H1 (cell line): ENCODE results near the gene FAM171A1. TPM values are rescaled to one million over a fixed set of nuclear protein-coding genes. Genes with fewer than 3 reads are reported as not detected.

Experiments
- CTCF ChIA-PET: fragments of 300-600 bp; sonication (Branson Sonifier 250); formaldehyde crosslinking; loops from one replicate; lab custom pipeline; 2021; ENCODE audit not compliant: partially characterized antibody; lab: Charles Lee
- POLR2A ChIA-PET: fragments of 300-600 bp; sonication (Branson Sonifier 250); formaldehyde crosslinking; loops from one replicate; lab custom pipeline; 2021; ENCODE audit warnings: inconsistent platforms; ENCODE audit not compliant: partially characterized antibody; lab: Charles Lee
- DNase-seq, 2 experiments: peaks; one replicate each; pipeline versions ENCODE4 v3.0.0 to v3.0.0-alpha.2; 2010 to 2022; ENCODE audit warnings: low spot score in 2 of 2, low read depth in 1 of 2, mixed read lengths in 1 of 2
- FAIRE-seq: peaks from 2 replicates; lab custom pipeline; 2011; peaks lifted over from hg19 to GRCh38; lab: Jason Lieb, UNC
- H2AFZ ChIP-seq: 2 replicates; pipeline ENCODE4 v1.8.1; 2012; ENCODE audit warnings: low read length, inconsistent platforms
- H2AK5ac ChIP-seq: 2 replicates; pipeline ENCODE4 v1.6.1; 2013; ENCODE audit warnings: low read depth, low read length
- H2BK120ac ChIP-seq: replicated peaks from 2 replicates; pipeline ENCODE3; 2013; ENCODE audit warnings: low read depth, low read length, inconsistent platforms
- H2BK12ac ChIP-seq: 2 replicates; pipeline ENCODE4 v1.6.1; 2013; ENCODE audit warnings: low read depth, low read length
- H2BK15ac ChIP-seq: 2 replicates; pipeline ENCODE4 v1.6.1; 2013; ENCODE audit warnings: low read length
- H2BK20ac ChIP-seq: 2 replicates; pipeline ENCODE4 v1.6.1; 2013; ENCODE audit warnings: low read length
- H2BK5ac ChIP-seq: 2 replicates; pipeline ENCODE4 v1.6.1; 2013; ENCODE audit warnings: low read depth, low read length
- H3K14ac ChIP-seq: 2 replicates; pipeline ENCODE4 v1.6.1; 2013; ENCODE audit warnings: inconsistent platforms; ENCODE audit not compliant: insufficient read length
- H3K18ac ChIP-seq: 2 replicates; pipeline ENCODE4 v1.6.1; 2013; ENCODE audit warnings: low read length; ENCODE audit errors: extremely low read depth
- H3K23ac ChIP-seq: 2 replicates; pipeline ENCODE4 v1.6.1; 2013; ENCODE audit warnings: inconsistent platforms; ENCODE audit not compliant: insufficient read length
- H3K23me2 ChIP-seq: 2 replicates; pipeline ENCODE4 v1.6.1; 2013; ENCODE audit warnings: low read depth, low read length
- H3K27ac ChIP-seq: 2 replicates; pipeline ENCODE4 v1.6.1; 2011; ENCODE audit warnings: low read depth, low read length, inconsistent platforms
- H3K27me3 ChIP-seq, 4 experiments: replicated peaks in 1 of 4; 1 replicate in 1 of 4; 2 replicates in 3 of 4; pipeline versions ENCODE4 v1.6.1 to v1.8.1; 2011 to 2013; ENCODE audit warnings: low read length in 3 of 4, mild to moderate bottlenecking in 3 of 4, inconsistent platforms in 2 of 4, mixed read lengths in 2 of 4, moderate library complexity in 1 of 4; ENCODE audit not compliant: control insufficient read depth in 3 of 4, insufficient read depth in 3 of 4; ENCODE audit errors: extremely low read depth in 1 of 4
- H3K36me3 ChIP-seq, 4 experiments: 2 replicates each; pipeline versions ENCODE4 v1.6.1 to v1.8.1; 2011 to 2013; ENCODE audit warnings: mild to moderate bottlenecking in 4 of 4, low read length in 3 of 4, moderate library complexity in 2 of 4, control low read depth in 1 of 4, inconsistent platforms in 1 of 4; ENCODE audit not compliant: insufficient read depth in 4 of 4, control insufficient read depth in 2 of 4
- H3K4ac ChIP-seq: replicated peaks from 2 replicates; pipeline ENCODE3; 2013; ENCODE audit warnings: low read length, low read depth, mixed read lengths, inconsistent platforms; ENCODE audit not compliant: insufficient read length
- H3K4me1 ChIP-seq, 4 experiments: replicated peaks in 1 of 4; 1 replicate in 1 of 4; 2 replicates in 3 of 4; pipeline versions ENCODE4 v1.6.1 to v1.8.1; 2011 to 2013; ENCODE audit warnings: low read length in 3 of 4, inconsistent platforms in 2 of 4, mixed read lengths in 1 of 4; ENCODE audit not compliant: insufficient read depth in 4 of 4, control insufficient read depth in 3 of 4
- H3K4me2 ChIP-seq, 2 experiments: 2 replicates each; pipeline versions ENCODE4 v1.6.1 to v1.8.1; 2011 to 2013; ENCODE audit warnings: low read depth in 2 of 2, low read length in 2 of 2, control low read depth in 1 of 2, inconsistent platforms in 1 of 2, mild to moderate bottlenecking in 1 of 2; ENCODE audit not compliant: insufficient read depth in 1 of 2
- H3K4me3 ChIP-seq, 4 experiments: fragments of 200-600, 300-600 bp in 1 of 4; sonication (generic), shearing (Covaris generic), sonication (Bioruptor Twin) in 1 of 4; 2 replicates each; pipeline versions ENCODE4 v1.5.1 to v1.8.1; 2011 to 2016; ENCODE audit warnings: low read length in 4 of 4, low read depth in 3 of 4, control low read depth in 2 of 4, inconsistent platforms in 2 of 4, mild to moderate bottlenecking in 2 of 4, mixed read lengths in 1 of 4, moderate library complexity in 1 of 4; ENCODE audit not compliant: insufficient read depth in 2 of 4; ENCODE audit errors: extremely low read depth in 1 of 4
- H3K56ac ChIP-seq: replicated peaks from 2 replicates; pipeline ENCODE3; 2013; ENCODE audit warnings: low read depth, mild to moderate bottlenecking, mixed read lengths, low read length, inconsistent platforms; ENCODE audit not compliant: insufficient read length
- H3K79me1 ChIP-seq: 2 replicates; pipeline ENCODE4 v1.6.1; 2013; ENCODE audit warnings: low read depth, low read length, control low read depth
- H3K79me2 ChIP-seq, 2 experiments: 2 replicates each; pipeline versions ENCODE4 v1.6.1 to v1.8.1; 2012 to 2013; ENCODE audit warnings: low read length in 2 of 2, mild to moderate bottlenecking in 2 of 2, inconsistent platforms in 1 of 2; ENCODE audit not compliant: insufficient read depth in 2 of 2, control insufficient read depth in 1 of 2
- H3K9ac ChIP-seq, 4 experiments: replicated peaks in 1 of 4; 1 replicate in 1 of 4; 2 replicates in 3 of 4; pipeline versions ENCODE4 v1.6.1 to v1.8.1; 2011 to 2013; ENCODE audit warnings: low read depth in 3 of 4, low read length in 3 of 4, control low read depth in 2 of 4, mild to moderate bottlenecking in 2 of 4, moderate library complexity in 2 of 4, inconsistent platforms in 1 of 4; ENCODE audit errors: extremely low read depth in 1 of 4
- H3K9me3 ChIP-seq, 2 experiments: 2 replicates each; pipeline versions ENCODE4 v1.6.1 to v1.8.1; 2012 to 2013; ENCODE audit warnings: mild to moderate bottlenecking in 2 of 2, moderate library complexity in 2 of 2, control low read depth in 1 of 2, inconsistent platforms in 1 of 2, low read depth in 1 of 2, low read length in 1 of 2, mixed read lengths in 1 of 2; ENCODE audit not compliant: insufficient read depth in 2 of 2
- H4K20me1 ChIP-seq, 2 experiments: replicated peaks in 1 of 2; 2 replicates each; pipeline versions ENCODE3 to v1.8.1; 2011 to 2013; ENCODE audit warnings: inconsistent platforms in 2 of 2, low read length in 2 of 2, mild to moderate bottlenecking in 1 of 2; ENCODE audit not compliant: insufficient read depth in 2 of 2, control insufficient read depth in 1 of 2
- H4K5ac ChIP-seq: 2 replicates; pipeline ENCODE4 v1.6.1; 2013; ENCODE audit warnings: low read length, low read depth, mixed read lengths, inconsistent platforms; ENCODE audit not compliant: insufficient read length
- H4K8ac ChIP-seq: 2 replicates; pipeline ENCODE4 v1.8.0; 2013; ENCODE audit warnings: mild to moderate bottlenecking, moderate library complexity, low read length, inconsistent platforms; ENCODE audit not compliant: insufficient read depth; ENCODE audit errors: extremely low read depth
- H4K91ac ChIP-seq: replicated peaks from 2 replicates; pipeline ENCODE3; 2013; ENCODE audit warnings: low read length, mixed read lengths, inconsistent platforms; ENCODE audit not compliant: insufficient read length
- BACH1 ChIP-seq: IDR thresholded peaks from 2 replicates; pipeline ENCODE4 v1.6.1; 2012; ENCODE audit warnings: low read length, improper control_type of control experiment
- BCL11A ChIP-seq, 2 experiments: IDR thresholded peaks; one replicate each; pipeline ENCODE4 v1.6.1; 2011; ENCODE audit warnings: low read depth in 2 of 2, low read length in 2 of 2, mild to moderate bottlenecking in 2 of 2
- GABPA ChIP-seq: IDR thresholded peaks from 2 replicates; pipeline ENCODE4 v1.6.1; 2011; ENCODE audit warnings: mild to moderate bottlenecking, low read length, moderate library complexity, borderline replicate concordance; ENCODE audit not compliant: insufficient read depth
- JUN ChIP-seq: IDR thresholded peaks from 2 replicates; pipeline ENCODE4 v1.6.1; 2011; ENCODE audit warnings: low read depth, mild to moderate bottlenecking, improper control_type of control experiment, low read length
- RNF2 ChIP-seq: fragments of 200-900, 300-1000 bp; sonication (generic); IDR thresholded peaks from 2 replicates; pipeline ENCODE4 v1.7.1; 2016; ENCODE audit warnings: borderline replicate concordance, low read depth, mild to moderate bottlenecking, antibody characterized with exemption, low read length; ENCODE audit not compliant: poor library complexity, severe bottlenecking; ENCODE audit errors: missing control alignments
- SRF ChIP-seq: IDR thresholded peaks from 2 replicates; pipeline ENCODE4 v1.6.1; 2011; ENCODE audit warnings: mild to moderate bottlenecking, low read depth, low read length, moderate library complexity
- ZNF274 ChIP-seq: IDR thresholded peaks from 2 replicates; pipeline ENCODE4 v1.7.0; 2012; ENCODE audit warnings: low read length, borderline replicate concordance; ENCODE audit errors: extremely low read depth
- WGBS, 2 experiments: shearing (Covaris generic) in 1 of 2; methylation state at CpG; one replicate each; pipeline versions ENCODE4 v1.1.6 to v1.1.7; 2013 to 2015; ENCODE audit warnings: low lambda C conversion rate in 2 of 2, mixed read lengths in 2 of 2, inconsistent platforms in 1 of 2, low coverage in 1 of 2, missing lambda C conversion rate in 1 of 2; ENCODE audit not compliant: insufficient replicate concordance in 2 of 2, insufficient coverage in 1 of 2, insufficient read length in 1 of 2; ENCODE audit errors: extremely low coverage in 1 of 2, missing lambda C conversion rate in 1 of 2; 5-methylcytosine and 5-hydroxymethylcytosine counted together
- polyA plus RNA-seq, 7 experiments: library from polyadenylated mRNA; depleted of rRNA in 3 of 7; stranded (reverse) in 5 of 7; unstranded in 2 of 7; fragments of >200 nt in 5 of 7; fragments of 200-250 nt in 2 of 7; gene quantifications; 1 replicate in 5 of 7; 2 replicates in 1 of 7; 4 replicates in 1 of 7; pipeline versions ENCODE4 v1.2.1 to v1.2.3, GENCODE V29; 2011 to 2013; ENCODE audit warnings: missing spikeins in 2 of 7, mixed read lengths in 2 of 7
- total RNA-seq: library from RNA; stranded (reverse); fragmentation: NEBNext Ultra II Directional; extraction: Animal tissue kit (Norgen Biotek cat#: 25700); gene quantifications from 2 replicates; pipeline ENCODE4 v1.2.1, GENCODE V29; 2021

The FAM171A1 gene
- total and polyA plus RNA-seq, 2 of the 8 experiments (the other 6 are each of a cell fraction or from before 2014, with no cell fraction given): 26.6 to 42.1 TPM

DNA sequence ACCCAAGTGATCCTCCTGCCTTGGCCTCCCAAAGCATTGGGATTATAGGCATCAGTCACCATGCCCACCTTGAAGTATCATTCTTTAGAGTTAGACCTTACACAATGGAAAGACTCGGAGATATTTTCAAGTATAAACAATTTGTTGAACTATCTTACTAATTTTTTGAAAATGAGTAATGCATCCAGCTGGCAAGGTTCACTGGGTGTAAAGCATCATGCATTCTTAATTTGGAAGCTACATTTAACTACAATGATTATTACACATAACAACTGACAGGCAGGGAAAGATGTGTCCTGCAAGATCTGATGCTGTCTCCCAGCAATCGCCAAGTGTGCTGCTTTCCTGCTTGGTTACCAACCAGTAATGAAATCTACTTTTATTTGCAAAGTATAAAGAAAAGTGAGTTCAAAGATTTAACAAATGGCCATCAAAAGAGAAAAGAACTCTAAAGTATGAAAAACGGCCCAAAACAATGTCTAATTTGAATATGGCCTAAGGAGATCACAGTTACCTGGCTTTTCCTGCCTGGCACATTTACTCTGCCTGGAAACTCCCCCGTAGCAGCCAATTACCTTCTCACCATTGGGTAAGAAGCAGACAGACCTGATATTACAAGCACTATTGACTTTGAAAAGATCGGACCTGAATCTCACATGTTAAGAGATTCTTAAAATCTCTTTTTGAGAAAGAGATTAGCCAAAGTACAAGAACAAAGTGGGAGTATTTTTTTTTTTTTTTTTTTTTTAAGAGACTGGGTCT, 143.3 kb downstream of the FAM171A1 start:
- Histone ChIP-seq H4K91ac (no peak overlapping the region), H2BK15ac (no peak overlapping the region), H3K36me3 (no peaks in the 10 kb centered on the region; a peak in 1 of 8 replicates), H3K27me3 (no peaks in the 10 kb centered on the region), H3K23me2 (peaks cover 6% of the 10 kb centered on the region; the same call in 1 of the 2 replicates), H3K56ac (no peak overlapping the region), H2BK20ac (no peak overlapping the region), H3K79me2 (no peaks in the 10 kb centered on the region), H3K4me2 (no peak overlapping the region), H2BK12ac (no peak overlapping the region), H3K4me1 (no peaks in the 10 kb centered on the region), H4K5ac (no peak overlapping the region), H2AK5ac (no peak overlapping the region), H3K14ac (no peak overlapping the region), H2BK120ac (no peak overlapping the region), H3K9me3 (no peaks in the 10 kb centered on the region), H3K79me1 (no peaks in the 10 kb centered on the region), H4K8ac (no peak overlapping the region), H3K23ac (no peak overlapping the region), H4K20me1 (peaks cover 0 to 4% of the 10 kb centered on the region in 2 experiments), H3K18ac (no peak overlapping the region), H3K4me3 (no peak overlapping the region), H2BK5ac (no peak overlapping the region), H3K27ac (no peak overlapping the region), H3K4ac (no peak overlapping the region), H2AFZ (no peak overlapping the region), H3K9ac (no peak overlapping the region)
- WGBS, 2 experiments: 89% methylated on average over 5 of the region's 5 CpGs; no CpG with 5 or more reads in 1 of the 2 experiments
- ChIA-PET POLR2A (no interaction called here), CTCF (no interaction called here)
- no peak for TF ChIP-seq SRF
- TF ChIP-seq GABPA: no peak
- TF ChIP-seq BACH1: no peak
- TF ChIP-seq ZNF274: no peak
- no peak for TF ChIP-seq JUN
- TF ChIP-seq BCL11A (IDR thresholded peaks at IDR 0.05; ENCODE audit: low read depth in 2 of 2, low read length in 2 of 2): no peak
- TF ChIP-seq RNF2: no peak
- no peak for FAIRE-seq
- DNase-seq: no peak
